ENCODE results near the gene STS.

Gene STS

DNA sequence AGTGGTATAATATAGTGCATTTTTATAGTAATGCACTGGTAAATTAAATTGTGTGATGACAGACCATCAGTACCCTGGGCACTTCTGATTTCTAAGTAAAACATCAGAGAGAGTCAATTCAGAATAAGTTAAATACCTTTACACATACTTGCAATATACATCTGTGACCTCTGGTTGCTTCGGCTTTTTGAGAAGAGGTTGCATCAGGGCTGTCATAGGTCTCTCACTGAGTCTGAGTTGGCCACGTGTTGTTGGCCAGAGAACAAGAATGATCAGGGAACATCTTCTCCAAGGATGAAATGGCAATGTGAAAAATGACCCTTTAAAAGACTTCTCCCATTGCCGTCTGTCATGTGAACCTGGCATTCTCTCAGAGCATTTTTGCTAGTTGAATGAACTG, 37.3 kb downstream of the STS start:
- no peak for DNase-seq

DNA sequence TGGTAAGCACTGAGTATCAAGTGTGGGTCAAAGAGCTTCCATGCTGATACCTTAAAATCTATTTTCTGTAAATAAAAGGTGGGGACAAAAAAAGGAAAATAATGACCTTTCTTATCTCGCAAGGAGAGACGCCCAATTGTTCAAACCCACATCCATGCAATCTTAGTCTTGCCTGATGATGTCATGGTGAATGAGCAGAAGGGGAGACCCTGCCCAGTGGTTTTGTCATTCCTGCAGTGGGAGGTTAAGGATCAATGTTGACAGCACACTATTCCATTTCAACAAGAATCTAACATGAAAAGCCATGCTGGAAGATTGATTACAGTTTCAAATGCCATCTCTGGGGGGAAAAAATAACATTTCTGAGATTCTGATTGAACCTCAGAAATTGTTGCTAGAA, 41.2 kb downstream of the STS start:
- DNase-seq, result no peak

DNA sequence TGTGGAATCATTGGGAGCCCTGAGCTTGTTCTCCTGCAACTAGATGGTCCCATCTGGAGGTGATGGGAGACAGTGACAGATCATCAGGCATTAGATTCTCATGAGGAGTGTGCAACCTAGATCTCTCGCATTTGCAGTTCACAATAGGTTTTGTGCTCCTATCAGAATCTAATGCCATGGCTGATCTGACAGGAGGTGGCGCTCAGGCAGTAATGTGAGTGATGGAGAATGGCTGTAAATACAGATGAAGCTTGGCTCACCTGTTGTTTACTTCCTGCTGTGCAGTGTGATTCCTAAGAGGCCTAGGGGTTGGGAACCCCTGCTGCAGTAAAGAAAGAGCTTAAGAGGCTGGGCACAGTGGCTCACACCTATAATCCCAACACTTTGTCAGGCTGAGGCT, 42.6 kb downstream of the STS start:
- DNase-seq, result no peak

DNA sequence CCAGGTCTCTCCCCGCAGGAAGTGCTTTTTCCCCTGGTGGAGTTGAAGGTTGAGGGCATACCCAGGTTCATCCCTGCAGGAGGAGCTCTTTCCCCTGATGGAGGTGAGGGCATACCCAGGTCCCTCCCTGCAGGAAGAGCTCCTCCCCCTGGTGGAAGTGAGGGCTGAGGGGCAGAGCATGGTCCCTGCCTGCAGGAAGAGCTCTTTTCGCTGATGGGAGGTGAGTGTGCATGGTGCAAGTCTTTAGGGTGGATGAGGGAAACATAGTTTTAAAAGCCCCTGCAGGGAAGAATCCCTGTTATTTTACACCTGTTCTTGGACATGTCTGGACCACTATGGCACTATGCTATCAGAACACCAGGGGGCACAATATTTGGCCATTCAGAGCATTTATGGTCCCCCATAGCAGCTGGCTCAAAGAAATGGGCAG, 44.2 kb downstream of the STS start:
- DNase-seq, result no peak

DNA sequence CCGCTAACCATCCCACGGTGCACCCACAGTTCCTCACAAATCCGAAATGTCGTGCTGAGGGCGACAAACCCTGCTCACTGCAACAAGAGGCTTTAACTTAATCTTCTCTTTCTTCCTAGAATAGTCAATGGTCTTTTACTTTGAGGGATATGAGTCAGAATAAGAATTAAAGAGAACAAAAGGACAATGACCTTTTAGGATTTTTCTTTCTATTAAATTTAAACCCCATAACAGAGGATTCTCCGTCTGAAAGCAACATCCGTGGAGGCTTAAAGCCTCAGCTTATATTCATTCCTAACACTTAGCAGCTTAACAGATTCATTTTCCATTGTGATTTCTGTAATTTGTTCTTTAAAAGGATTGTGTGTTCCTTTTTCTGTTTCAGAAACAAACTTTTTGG, 45.4 kb downstream of the STS start:
- no peak for DNase-seq

DNA sequence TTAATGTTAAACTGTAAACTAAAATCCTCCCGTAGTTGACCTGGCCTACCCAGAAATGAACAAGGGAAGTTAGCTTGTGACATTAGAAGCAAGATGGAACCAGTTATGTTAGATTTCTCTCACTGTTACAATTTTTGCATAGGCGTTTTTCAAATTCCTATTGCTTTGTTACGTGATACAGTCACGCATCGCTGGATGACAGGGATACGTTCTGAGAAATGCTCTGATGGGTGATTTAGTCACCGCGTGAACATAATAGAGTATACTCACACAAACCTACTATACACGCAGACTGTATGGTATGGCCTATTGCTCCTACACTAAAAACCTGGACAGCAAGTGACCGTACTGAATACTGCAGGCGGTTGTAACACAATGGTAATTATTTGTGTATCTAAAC, 47.1 kb downstream of the STS start:
- no peak for DNase-seq
